Renal cortex interstitium (tissue), 15 donors: ENCODE measurements around the gene EDN2. TPM values are rescaled to one million over a fixed set of nuclear protein-coding genes. Genes with fewer than 3 reads are reported as not detected.

Source experiments
- DNase-seq, 11 donors: peaks; one replicate each; pipeline ENCODE4 v3.0.0-alpha.2; 2013; ENCODE audit warnings: low read depth in 9 of 11, low spot score in 4 of 11; ENCODE audit errors: extremely low read depth in 1 of 11
- long read RNA-seq, 16 experiments: transcript quantifications; one replicate each; lab custom pipeline, GENCODE V29; 2026
- polyA plus RNA-seq, 3 donors: library from polyadenylated mRNA; unstranded; fragments of 120-200 nt; gene quantifications; one replicate each; pipeline ENCODE4 v1.2.1, GENCODE V29; 2013; ENCODE audit not compliant: insufficient read length in 3 of 3

Gene EDN2
- 1 to 10 TPM in 2 of 3 donors, under 1 TPM in 1; 0.51 to 3.2 (median 1.0) TPM for polyA plus RNA-seq
- long read RNA-seq, donor 1, partial matches to known transcripts = 0 of 1 reads
- long read RNA-seq, donor 1, other reads (novel, unspliced or antisense) = 0 of 1 reads
- long read RNA-seq, donor 2, partial matches to known transcripts = 0 of 2 reads
- long read RNA-seq, donor 2, other reads (novel, unspliced or antisense) = 0 of 2 reads
- long read RNA-seq, donor 3, partial matches to known transcripts = 0 of 1 reads
- long read RNA-seq, donor 3, other reads (novel, unspliced or antisense) = 0 of 1 reads
- long read RNA-seq, donor 4 = 0 reads
- long read RNA-seq, donor 5 = 0 reads
- long read RNA-seq, donor 6, partial matches to known transcripts = 0 of 1 reads
- long read RNA-seq, donor 6, other reads (novel, unspliced or antisense) = 0 of 1 reads
- long read RNA-seq, donor 7, partial matches to known transcripts = 0 of 1 reads
- long read RNA-seq, donor 7, other reads (novel, unspliced or antisense) = 0 of 1 reads
- long read RNA-seq, donor 8, partial matches to known transcripts = 0 of 3 reads
- long read RNA-seq, donor 8, other reads (novel, unspliced or antisense) = 0 of 3 reads
- long read RNA-seq, donor 9 = 0 reads
- long read RNA-seq, donor 10, partial matches to known transcripts = 0 of 1 reads
- long read RNA-seq, donor 10, other reads (novel, unspliced or antisense) = 0 of 1 reads
- long read RNA-seq, donor 11 = 0 reads
- long read RNA-seq, donor 12 = 0 reads
- long read RNA-seq, donor 13, partial matches to known transcripts = 0 of 2 reads
- long read RNA-seq, donor 13, other reads (novel, unspliced or antisense) = 0 of 2 reads
- long read RNA-seq, donor 14, partial matches to known transcripts = 0 of 1 reads
- long read RNA-seq, donor 14, other reads (novel, unspliced or antisense) = 0 of 1 reads
- long read RNA-seq, donor 15 = 0 reads
- long read RNA-seq, donor 16, transcript EDN2-201 (5 exons, 1,241 nt) = major isoform, 6 of 6 reads
- long read RNA-seq, donor 16, partial matches to known transcripts = 0 of 6 reads
- long read RNA-seq, donor 16, other reads (novel, unspliced or antisense) = 0 of 6 reads

DNA sequence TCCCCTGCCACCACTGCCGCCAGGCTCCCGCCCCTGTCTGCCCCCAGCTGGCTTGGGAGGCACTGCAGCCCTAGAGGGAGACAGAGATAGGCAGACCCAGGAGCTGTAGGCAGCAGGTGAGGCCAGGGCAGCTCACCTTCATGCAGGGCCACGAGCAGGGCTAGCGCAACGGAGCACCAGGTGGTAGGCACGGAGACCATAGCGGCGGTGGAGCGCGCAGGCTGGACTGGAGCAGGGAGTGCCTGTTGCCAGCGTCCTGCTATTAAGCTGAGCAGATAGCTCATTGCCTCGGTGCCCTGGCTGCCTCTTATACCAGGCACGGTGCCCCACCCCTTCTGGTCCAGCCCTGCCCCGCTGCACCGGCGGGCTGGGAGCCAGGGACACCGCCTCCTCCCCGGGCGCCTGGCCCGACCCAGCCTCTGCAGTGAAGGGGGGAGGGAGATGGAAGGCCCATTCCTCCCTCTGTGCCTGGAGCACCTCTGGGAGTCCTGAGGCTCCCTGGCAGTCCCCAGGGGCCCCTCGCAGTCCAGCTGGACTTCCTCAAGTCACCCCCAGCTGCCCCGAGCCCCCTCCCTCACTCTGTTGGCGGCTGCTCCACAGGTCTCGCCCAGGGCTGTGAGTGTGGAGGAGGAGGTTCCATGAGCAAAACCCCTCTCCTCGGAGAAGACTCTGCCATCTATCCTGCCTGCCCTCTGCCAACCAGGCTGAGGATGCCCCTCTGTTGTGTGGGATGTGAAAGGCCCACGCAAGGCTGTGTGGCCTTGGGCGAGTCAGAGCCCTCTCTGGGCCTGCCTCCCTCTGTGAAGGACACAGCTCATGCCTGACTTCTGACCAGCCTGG lies at the start of gene EDN2:
Gene EDN2, minus strand, starts transcription at position 282 of the 840 bp plus-strand sequence. Its CDS starts 82 bp downstream, at position 200.
- no peak for DNase-seq

DNA sequence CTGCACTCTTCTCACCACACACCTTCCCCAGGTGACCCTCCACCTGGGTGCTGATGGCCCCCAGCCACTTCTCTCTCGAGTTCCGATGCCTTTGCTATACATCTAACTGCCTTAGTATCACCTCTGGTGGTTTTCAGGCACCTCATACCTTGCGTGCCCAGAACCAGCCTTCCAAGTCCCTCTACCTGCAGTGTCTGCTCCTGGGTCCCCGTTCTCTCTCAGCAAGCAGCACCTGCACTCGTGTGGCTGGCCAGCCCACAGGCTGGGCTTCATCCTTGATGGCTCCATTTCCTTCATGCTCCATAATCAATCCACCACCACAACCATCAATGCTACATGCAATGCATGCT lies 49.2 kb upstream of the EDN2 start:
- no peak for DNase-seq

DNA sequence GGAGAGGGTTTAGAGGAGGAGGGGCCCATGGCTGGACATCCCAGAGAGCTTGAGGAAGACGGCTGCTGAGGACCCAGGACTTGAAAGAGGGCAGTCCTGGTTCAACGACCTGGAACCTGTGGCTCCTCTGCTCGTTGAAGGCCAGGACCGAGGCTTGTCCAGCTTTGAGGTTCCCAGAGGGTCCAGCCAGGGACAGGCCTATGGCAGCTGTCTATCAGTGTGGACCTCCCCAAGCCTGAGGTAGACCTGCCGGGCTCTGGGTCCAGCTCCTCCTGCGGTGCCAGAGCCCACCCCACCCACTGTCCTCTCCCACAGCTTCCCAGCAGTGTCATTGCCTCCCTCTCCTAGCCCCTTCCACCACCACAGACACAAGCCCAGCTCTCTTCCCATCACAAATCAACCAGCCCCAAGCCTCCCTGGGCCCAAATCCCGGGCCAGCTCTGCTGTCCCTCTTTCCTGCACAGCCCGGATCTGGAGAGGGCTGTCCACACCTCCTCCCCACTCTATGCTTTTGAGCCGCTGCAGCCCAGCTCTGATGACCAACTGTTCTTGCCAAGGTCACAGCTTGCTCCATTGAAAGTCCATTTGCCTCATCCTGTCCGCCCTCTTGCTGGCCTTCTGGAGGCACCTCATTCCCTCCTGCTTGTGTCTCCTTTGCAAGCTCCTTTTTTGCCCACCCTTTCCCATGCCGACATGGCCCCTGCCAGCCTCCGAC lies 48.7 kb upstream of the EDN2 start:
- DNase-seq = no peak

DNA sequence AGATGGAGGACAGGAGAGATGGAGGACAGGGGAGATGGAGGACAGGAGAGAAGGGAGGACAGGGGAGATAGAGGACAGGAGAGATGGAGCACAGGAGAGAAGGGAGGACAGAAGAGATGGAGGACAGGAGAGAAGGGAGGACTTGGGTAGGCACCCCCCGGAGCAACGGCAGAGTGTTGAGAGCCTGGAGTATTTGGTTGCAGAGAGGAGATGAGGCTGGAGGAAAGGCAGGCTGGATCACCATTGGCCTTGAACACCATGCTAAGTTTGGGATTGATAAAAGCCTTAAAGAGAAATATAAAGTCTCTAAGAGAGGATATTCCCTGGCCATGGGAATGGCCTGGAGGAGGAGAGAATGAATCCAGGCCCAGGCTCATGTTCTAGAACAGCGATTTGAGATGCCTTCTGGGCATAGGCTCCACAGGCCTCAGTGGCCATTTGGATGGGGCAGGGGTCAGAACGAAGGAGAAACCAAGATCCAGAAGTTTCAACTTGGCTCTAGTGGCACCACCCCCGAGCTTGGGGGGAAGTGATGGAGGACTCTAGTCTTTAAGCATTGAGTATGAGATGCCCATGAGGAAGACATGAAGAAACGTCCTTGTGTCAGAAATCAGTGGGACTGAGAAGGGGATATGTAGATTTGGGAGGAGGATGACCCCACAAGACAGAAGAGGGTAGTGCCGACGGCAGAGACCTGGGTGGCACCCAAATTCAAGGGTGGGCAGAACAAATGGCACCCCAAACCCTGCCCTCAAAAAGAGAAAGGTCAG lies 47.9 kb upstream of the EDN2 start:
- no peak for DNase-seq

DNA sequence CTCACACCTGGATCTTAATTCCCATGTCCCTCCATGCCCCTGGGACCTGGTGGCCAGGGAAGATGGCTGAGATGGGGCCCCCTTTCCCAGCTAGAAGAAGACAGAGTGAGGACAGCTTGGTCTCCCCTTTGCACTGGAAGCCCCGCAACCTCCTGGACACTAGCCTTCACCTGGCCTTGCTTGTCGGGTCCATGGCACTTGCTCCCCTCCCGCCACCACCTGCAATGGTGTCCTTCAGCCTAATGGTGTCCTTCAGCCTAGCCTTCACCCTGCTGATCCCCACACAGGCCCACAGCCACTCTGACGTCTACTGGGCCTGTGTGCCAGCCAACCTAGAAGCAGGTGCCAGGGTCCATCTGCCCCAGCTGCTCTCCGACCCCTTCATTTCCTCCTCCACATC lies 45.9 kb upstream of the EDN2 start:
- no peak for DNase-seq

GRCh38 chr1:41529621-41530395 lies 45.3 kb upstream of the EDN2 start:
- DNase-seq = no peak

GRCh38 chr1:41528726-41529605 lies 44.5 kb upstream of the EDN2 start:
- no peak for DNase-seq

DNA sequence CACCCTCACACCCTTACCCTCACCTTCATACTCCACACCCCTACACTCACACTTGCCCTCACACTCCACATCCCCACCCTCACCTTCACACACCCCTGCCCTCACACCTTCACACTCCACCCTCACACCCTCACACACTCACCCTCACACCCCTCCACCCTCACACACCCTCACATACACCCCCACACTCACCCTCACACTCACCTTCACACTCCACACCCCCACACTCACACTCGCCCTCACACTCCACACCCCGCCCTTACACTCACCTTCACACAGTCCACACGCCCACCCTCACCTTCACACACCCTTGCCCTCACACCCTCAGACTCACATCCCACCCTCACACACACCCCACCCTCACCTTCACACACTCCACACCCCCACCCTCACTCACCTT lies 43.6 kb upstream of the EDN2 start:
- DNase-seq = no peak

- DNase-seq = no peak
These were observed 42.6 kb upstream of the EDN2 start for GRCh38 chr1:41526956-41527561.

GRCh38 chr1:41525891-41526587 lies 41.6 kb upstream of the EDN2 start:
- no peak for DNase-seq

GRCh38 chr1:41524676-41525675 lies 40.5 kb upstream of the EDN2 start:
- no peak for DNase-seq

DNA sequence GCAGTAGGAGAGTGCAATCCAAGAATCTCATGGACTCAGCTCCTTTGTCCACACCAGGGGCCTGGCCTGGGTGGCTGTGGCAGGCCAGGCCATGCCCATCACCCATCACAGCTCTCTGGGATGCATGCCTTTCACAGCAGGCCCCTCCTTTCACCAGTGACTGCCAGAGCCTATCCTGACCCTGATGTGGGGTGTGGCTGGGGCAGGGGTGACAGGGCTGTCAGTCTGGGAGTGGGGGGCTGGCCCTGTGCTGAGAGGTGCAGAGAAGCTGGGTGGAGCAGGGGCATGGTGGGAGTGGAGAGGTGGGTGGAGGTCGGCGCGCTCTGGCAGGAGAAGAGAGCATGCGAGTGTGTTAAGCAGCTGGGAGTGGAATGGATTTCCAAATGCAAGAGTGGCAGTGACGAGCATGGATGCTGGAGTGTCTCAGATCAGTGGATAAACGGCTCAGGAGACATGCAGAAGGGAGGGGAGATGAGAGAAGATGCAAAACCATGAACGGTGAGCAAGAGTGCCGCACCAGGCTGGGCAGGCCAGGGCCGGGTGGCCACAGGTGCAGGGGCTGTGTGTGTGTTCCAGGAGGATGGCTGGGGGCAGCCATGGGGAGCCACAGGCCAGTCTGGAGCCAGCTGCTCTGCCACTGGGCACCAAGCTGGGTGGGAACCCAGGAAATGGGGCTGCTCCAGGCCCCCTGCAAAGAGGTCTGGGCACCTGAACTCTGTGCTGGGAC lies 39.6 kb upstream of the EDN2 start:
- DNase-seq = no peak

GRCh38 chr1:41523071-41523470 lies 38.6 kb upstream of the EDN2 start:
- no peak for DNase-seq
